ENCODE results near the gene RSPH6A. TPM values are rescaled to one million over a fixed set of nuclear protein-coding genes. Genes with fewer than 3 reads are reported as not detected.
A peak's percentile ranks its signal among the peaks of the same experiment; 100 is the strongest.

Gene RSPH6A
- total RNA-seq, 1 donor from 2014 or later: 0.19 TPM

DNA sequence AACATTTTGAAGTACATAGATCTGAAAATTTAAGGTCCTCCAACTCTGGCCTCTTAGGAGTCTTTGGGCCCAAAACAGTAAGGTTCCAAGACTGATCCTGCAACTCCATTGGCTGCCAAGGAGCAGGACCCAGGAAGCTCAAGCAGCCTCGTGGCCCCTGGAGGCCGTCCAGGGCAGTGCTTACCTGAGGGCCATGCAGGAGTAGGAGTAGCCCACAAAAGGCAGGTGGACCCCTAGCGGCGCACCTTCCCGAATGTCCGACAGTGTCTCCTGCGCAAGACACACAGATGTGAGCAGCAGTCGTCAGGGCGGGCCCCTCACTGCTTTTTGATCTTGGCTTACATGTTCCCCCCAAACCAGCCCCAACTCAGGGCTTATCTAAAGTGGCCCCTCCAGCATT lies 40.3 kb downstream of the RSPH6A start:
- H3K27ac Mint-ChIP-seq: no peak overlapping the region
- TF ChIP-seq, protein P1, sequence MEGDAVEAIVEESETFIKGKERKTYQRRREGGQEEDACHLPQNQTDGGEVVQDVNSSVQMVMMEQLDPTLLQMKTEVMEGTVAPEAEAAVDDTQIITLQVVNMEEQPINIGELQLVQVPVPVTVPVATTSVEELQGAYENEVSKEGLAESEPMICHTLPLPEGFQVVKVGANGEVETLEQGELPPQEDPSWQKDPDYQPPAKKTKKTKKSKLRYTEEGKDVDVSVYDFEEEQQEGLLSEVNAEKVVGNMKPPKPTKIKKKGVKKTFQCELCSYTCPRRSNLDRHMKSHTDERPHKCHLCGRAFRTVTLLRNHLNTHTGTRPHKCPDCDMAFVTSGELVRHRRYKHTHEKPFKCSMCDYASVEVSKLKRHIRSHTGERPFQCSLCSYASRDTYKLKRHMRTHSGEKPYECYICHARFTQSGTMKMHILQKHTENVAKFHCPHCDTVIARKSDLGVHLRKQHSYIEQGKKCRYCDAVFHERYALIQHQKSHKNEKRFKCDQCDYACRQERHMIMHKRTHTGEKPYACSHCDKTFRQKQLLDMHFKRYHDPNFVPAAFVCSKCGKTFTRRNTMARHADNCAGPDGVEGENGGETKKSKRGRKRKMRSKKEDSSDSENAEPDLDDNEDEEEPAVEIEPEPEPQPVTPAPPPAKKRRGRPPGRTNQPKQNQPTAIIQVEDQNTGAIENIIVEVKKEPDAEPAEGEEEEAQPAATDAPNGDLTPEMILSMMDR (conservative IDR thresholded peaks at IDR 0.05): peak; percentile 26
- no peak for DNase-seq (ENCODE audit: extremely low spot score, unreplicated experiment)
- H3K4me3 Mint-ChIP-seq: no peak overlapping the region
- H3K9me3 Mint-ChIP-seq: no peaks in the 10 kb centered on the region
- H3K36me3 Mint-ChIP-seq: peaks cover 11% of the 10 kb centered on the region
- H3K27me3 Mint-ChIP-seq: no peaks in the 10 kb centered on the region
- H3K4me1 Mint-ChIP-seq (ENCODE audit: unreplicated experiment): peaks cover 18% of the 10 kb centered on the region

DNA sequence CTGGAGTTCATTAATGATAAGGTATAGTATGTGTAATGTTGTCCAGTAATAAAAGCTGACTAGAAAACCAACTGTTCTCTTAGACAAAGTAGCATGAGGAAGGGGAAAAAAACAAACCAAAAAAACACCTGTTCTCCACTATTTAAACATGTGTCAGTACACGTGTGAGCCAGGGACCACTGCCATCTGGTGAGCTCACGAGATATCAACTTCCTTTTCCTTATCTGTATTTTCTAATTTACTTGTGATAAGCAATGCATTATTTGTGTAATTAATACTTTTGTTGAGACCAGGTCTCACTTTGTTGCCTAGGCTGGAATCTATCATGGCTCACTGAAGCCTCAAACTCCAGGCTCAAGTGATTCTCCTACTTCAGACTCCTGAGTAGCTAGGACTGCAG lies 41.7 kb downstream of the RSPH6A start:
- no peaks in the 10 kb centered on the region for H3K27me3 Mint-ChIP-seq
- H3K36me3 Mint-ChIP-seq: peaks cover 4% of the 10 kb centered on the region
- DNase-seq (ENCODE audit: extremely low spot score, unreplicated experiment): no peak
- H3K27ac Mint-ChIP-seq: no peak overlapping the region
- H3K4me3 Mint-ChIP-seq: no peak overlapping the region
- no peaks in the 10 kb centered on the region for H3K9me3 Mint-ChIP-seq
- peaks cover 8% of the 10 kb centered on the region for H3K4me1 Mint-ChIP-seq (ENCODE audit: unreplicated experiment)
- TF ChIP-seq, protein P1 (conservative IDR thresholded peaks at IDR 0.05): no peak

DNA sequence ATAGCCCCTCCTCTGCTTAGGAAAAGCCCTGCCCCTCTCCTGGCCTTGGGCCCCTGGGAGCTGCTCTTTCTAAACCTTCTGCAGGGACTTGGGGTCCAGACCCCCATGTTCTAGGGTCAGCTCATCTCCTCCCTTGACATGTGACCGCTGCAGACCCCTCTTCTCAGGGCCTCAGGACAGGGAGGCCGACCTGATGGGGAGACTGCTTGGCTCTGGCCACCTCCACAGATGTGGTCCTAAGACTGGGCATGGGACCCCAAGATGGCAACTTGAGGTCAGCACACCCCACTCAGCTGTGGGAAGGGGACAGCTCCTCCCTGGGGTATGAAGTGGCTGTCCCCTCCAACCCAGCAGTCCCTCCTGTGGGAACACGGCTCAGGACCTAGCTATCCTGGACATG lies 42.2 kb downstream of the RSPH6A start:
- Mint-ChIP-seq H3K4me3 (no peak overlapping the region), H3K27ac (no peak overlapping the region), H3K4me1 (ENCODE audit: unreplicated experiment) (peaks cover 8% of the 10 kb centered on the region), H3K9me3 (no peaks in the 10 kb centered on the region), H3K27me3 (no peaks in the 10 kb centered on the region), H3K36me3 (peaks cover 4% of the 10 kb centered on the region)
- DNase-seq (ENCODE audit: extremely low spot score, unreplicated experiment): no peak
- TF ChIP-seq, protein P1 (conservative IDR thresholded peaks at IDR 0.05): no peak

DNA sequence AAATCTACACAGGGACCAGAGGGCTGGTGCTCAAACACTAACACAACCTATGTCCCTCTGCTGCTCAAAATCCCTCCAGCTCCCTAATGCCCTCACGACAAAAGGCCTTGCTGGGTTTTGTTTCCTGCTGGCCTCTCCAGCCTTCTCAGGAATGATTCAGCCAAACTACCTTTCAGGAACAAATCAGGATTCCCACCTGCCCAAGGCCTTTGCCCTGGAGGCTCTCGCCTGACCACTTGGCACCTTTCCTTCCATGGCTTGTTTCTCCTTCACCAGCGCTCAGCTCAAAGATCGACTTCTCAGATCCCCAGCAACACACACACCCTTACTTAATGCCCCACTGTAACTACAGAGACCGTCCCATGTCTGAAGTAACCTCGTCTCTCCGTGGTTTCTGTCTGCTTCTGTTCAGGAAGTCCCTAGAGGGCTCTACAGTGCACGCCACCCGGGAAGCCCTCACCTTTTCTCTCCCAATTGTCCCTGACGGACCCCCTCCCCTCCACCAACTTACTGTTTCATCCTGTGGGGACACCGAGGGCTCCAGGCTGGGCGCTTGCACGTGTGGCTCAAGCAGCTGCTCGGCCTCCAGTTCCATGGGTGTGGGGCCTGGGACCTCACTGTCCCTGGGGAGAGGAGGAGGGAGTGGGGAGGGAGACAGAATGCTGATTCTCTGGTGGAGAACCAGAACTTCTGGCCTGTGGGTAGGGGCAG lies 42.8 kb downstream of the RSPH6A start:
- peak overlapping the region; percentile 3 for H3K4me3 Mint-ChIP-seq
- no peak for DNase-seq (ENCODE audit: extremely low spot score, unreplicated experiment)
- TF ChIP-seq, protein P1 (conservative IDR thresholded peaks at IDR 0.05): no peak

DNA sequence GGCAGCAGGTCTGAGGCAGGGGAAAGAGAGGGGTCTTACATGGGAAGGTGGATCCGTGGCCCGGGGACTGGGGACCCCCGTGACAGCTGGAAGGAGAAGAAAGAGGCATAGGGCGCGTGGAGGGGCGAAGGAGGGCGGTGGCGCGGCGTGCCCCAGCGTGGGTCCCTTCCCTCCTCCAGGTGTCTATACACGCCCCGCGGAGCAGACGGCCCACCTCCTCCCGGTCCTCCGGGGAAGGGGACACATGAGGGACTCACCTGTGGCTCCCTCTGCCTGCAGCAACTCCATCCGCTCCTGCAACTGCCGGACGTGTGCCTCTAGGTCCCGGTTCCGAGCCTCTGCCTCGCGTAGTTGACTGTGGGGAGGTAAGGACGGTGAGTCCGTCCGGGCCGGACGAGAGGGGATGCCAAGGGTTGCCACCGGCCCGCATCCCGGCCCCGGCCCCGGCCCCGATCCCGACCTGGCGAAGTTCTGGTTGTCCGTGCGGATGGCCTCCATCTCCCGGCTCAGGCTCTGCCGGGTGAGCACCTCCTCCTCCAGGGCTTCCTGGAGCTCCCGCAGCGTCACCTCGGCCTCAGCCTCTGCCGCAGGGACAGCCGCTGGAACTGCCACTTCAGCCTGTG lies 43.7 kb downstream of the RSPH6A start:
- Mint-ChIP-seq H3K36me3 (no peaks in the 10 kb centered on the region), H3K4me3 (peak overlapping the region; percentile 68), H3K27ac (peak overlapping the region; percentile 98), H3K4me1 (ENCODE audit: unreplicated experiment) (peaks cover 8% of the 10 kb centered on the region), H3K9me3 (no peaks in the 10 kb centered on the region), H3K27me3 (no peaks in the 10 kb centered on the region)
- DNase-seq (ENCODE audit: extremely low spot score, unreplicated experiment): no peak
- TF ChIP-seq, protein P1 (conservative IDR thresholded peaks at IDR 0.05): no peak

More for the DNA sequence above, 42.8 kb downstream of the RSPH6A start:
- Mint-ChIP-seq H3K36me3 (peaks cover 4% of the 10 kb centered on the region), H3K9me3 (no peaks in the 10 kb centered on the region), H3K27ac (peak overlapping the region; percentile 17), H3K4me1 (ENCODE audit: unreplicated experiment) (peaks cover 8% of the 10 kb centered on the region), H3K27me3 (no peaks in the 10 kb centered on the region)

Measured in type B pancreatic cell (in vitro differentiated cells).